Cardiac fibroblast (primary cell): ENCODE measurements around the gene TEK.
A peak's percentile ranks its signal among the peaks of the same experiment; 100 is the strongest.

Experiments used
- DNase-seq, 2 donors: peaks; one replicate each; pipeline versions ENCODE4 v3.0.0 to v3.0.0-alpha.2; 2010; ENCODE audit warnings: low read depth in 2 of 2
- H3K4me3 ChIP-seq, 2 donors: replicated peaks in 1 of 2; 1 replicate in 1 of 2; 2 replicates in 1 of 2; pipeline ENCODE4 v1.5.1; 2011; ENCODE audit warnings: low read depth in 2 of 2, low read length in 2 of 2, mild to moderate bottlenecking in 2 of 2, moderate library complexity in 1 of 2
- CTCF ChIP-seq: IDR thresholded peaks from one replicate; pipeline ENCODE4 v1.5.1; 2011; ENCODE audit warnings: low read depth, mild to moderate bottlenecking, low read length, inconsistent platforms

Gene TEK

GRCh38 chr9:27118916-27119315 is 9.9 kb downstream of the TEK start:
- no peak overlapping the region for H3K4me3 ChIP-seq
- TF ChIP-seq CTCF: no peak
- DNase-seq: peak; percentile 36 to 85

DNA sequence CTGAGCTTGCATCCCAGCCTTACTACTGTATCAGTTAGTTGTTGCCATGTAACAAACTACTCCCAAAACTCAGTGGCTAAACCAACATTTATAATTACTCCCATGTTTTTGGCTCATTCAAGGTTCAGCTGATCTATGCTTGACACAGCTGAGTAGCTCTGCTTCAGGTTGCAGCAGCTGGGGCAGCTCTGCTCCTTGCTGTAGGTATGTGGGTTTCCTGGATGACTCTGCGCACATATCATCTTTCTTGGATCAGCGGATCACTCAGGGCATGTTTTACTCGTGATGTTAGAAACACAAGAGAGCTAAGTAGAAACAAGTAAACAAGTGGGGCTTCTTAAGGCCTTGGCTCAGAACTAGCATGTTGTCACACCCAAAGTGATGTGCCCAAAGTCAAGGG is 15.1 kb downstream of the TEK start:
- no peak overlapping the region for H3K4me3 ChIP-seq
- peak; percentile 22 to 69 for DNase-seq
- TF ChIP-seq CTCF: no peak

DNA sequence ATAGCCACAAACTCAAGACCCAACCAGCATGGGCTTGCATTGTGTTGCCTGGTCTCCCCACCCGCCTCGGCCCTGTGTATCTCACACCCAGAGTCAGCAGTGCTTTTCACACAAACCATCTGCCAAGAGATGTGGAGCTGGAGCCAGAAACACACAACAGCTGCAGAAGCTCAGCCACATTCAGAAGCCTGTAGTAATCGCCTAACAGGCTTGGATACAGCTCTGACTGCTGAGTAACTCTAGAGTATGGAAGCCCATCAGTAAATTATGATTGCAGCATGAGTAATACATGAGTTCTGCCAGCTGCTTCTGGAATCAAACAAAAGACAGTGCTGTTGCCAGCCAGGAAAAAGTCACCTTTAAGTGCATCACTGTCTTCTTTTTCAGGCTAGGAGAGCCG is 16.0 kb downstream of the TEK start:
- DNase-seq: peak; percentile 98
- no peak for TF ChIP-seq CTCF
- no peak overlapping the region for H3K4me3 ChIP-seq

DNA sequence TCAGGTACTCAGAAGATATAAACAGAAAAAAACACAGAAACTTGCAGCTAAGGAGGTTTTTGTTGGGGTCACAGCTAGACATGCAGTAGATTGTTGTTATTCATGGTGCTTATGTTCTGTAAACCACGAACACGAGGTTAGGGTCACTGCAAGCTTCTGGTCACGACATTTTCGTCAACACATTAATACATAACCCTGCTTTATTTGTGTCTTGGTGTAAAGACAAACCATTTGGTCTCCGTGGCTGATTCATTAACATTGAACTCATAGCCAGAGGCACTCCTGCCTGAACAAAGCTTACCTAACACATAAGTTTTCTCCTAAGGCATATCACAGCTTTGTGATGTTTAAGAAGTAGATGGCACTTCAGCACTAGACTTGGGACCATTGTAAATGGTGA is 16.9 kb downstream of the TEK start:
- no peak for TF ChIP-seq CTCF
- DNase-seq: peak in 1 of 2 donors; percentile 22
- no peak overlapping the region for H3K4me3 ChIP-seq

GRCh38 chr9:27126670-27127069 is 17.6 kb downstream of the TEK start:
- no peak for TF ChIP-seq CTCF
- H3K4me3 ChIP-seq: no peak overlapping the region
- DNase-seq: peak in 1 of 2 donors; percentile 53

GRCh38 chr9:27129221-27129620 is 20.2 kb downstream of the TEK start:
- TF ChIP-seq CTCF: no peak
- no peak overlapping the region for H3K4me3 ChIP-seq
- peak; percentile 38 to 41 for DNase-seq

GRCh38 chr9:27131731-27132130 is 22.7 kb downstream of the TEK start:
- no peak for TF ChIP-seq CTCF
- no peak overlapping the region for H3K4me3 ChIP-seq
- no peak for DNase-seq
